ENCODE results near the gene FASLG.
A peak's percentile ranks its signal among the peaks of the same experiment; 100 is the strongest.
"Not testable (repeated sequence)": the region's sequence is repeated elsewhere in the genome, so short reads cannot be mapped to it uniquely, and the experiment has no call there.

Gene FASLG

DNA sequence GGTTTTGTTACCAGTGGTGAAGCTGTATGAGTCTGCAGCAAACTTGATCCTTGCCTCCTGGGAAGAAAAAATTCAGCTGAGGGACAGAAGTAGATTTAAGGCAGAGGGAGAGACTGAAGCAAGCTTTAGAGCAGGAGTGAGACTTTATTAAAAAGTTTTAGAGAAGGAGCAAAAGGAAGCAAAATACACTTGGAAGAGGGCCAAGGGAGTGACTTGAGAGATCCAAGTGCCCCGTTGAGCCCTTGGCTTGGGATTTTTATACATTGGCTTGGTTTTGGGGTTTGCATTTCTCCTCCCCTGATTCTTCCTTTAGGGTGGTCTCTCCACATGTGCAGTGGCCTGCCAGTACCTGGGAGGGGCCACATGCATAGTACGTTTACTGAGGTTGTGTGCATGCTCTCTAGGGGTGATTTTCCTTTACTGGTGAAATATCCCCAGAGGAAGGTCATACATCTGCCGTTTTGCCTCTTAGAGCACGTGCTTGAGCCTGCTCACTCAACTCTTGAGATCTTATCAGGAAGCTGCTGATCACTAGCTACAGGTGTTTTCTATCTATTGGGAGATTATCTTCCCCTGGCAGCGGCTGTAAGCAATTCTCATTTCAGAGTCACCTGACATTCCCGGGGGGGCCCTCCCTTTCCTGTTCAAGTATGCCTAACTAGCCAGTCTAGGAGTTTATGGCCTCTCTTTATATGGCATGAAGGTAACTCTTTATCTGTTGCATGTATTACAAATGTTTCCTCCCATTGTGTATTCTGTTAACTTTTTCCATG is 20.3 kb downstream of the FASLG start:
- Mint-ChIP-seq H3K9me3 (no peaks in the 10 kb centered on the region), H3K4me3 (no peak overlapping the region), H3K4me1 (peaks cover 38% of the 10 kb centered on the region), H3K27me3 (peaks cover 14% of the 10 kb centered on the region), H3K36me3 (no peaks in the 10 kb centered on the region), H3K27ac (no peak overlapping the region)
- CTCF ChIA-PET, result no interaction called here
- DNase-seq, result no peak

DNA sequence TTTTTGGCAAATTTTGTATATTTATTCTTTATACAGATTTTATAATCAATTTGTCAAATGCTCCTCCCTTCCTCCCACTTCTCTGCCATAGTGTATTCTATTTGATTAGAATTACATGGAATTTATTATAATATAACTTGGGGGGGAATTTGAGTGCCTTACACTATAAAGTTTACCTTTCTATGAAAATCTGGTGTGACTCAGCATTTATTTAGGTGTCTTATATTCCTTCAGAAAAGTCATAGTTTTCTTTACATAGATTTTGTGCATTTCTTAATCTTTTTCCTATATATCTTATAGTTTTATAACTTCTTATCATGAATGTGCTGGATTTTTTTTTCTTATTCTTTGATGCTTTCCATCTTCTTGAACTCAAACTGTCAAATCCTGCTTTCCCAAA is 21.3 kb downstream of the FASLG start:
- H3K4me3 Mint-ChIP-seq, result no peak overlapping the region
- H3K36me3 Mint-ChIP-seq, result peaks cover 1% of the 10 kb centered on the region
- no peak overlapping the region for H3K27ac Mint-ChIP-seq
- CTCF ChIA-PET, result no interaction called here
- H3K4me1 Mint-ChIP-seq, result peaks cover 28% of the 10 kb centered on the region
- DNase-seq, result no peak
- peaks cover 14% of the 10 kb centered on the region for H3K27me3 Mint-ChIP-seq
- no peaks in the 10 kb centered on the region for H3K9me3 Mint-ChIP-seq

DNA sequence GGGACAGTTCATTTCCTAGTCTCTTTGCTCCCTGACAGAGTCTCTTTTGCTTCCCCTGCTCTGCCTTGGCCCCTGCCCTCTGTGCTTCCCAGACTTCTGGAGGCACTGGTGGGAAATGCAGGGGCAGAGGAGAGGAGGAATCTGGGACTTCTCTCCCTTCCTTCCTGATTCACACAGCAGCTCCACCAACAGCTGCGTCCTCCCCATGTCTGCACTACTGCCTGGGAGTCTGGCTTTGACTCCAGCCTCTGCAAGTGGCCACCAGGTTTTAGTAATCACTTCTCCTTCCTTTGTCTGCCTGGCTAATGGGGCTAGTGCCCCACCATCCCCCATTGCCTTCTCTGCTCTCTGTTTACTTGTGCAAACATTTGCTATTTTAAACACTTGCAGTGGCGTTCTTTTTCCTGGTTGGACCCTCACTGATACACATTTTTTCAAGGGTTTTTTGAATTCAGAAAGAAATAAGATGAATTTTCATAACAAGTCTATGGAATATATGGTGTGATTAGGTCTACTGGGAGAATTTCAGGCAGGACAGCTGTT is 21.9 kb downstream of the FASLG start:
- peaks cover 14% of the 10 kb centered on the region for H3K27me3 Mint-ChIP-seq
- no peaks in the 10 kb centered on the region for H3K9me3 Mint-ChIP-seq
- no peak overlapping the region for H3K27ac Mint-ChIP-seq
- no peak overlapping the region for H3K4me3 Mint-ChIP-seq
- no peak for DNase-seq
- H3K36me3 Mint-ChIP-seq, result peaks cover 1% of the 10 kb centered on the region
- H3K4me1 Mint-ChIP-seq, result peaks cover 22% of the 10 kb centered on the region
- CTCF ChIA-PET, result no interaction called here

DNA sequence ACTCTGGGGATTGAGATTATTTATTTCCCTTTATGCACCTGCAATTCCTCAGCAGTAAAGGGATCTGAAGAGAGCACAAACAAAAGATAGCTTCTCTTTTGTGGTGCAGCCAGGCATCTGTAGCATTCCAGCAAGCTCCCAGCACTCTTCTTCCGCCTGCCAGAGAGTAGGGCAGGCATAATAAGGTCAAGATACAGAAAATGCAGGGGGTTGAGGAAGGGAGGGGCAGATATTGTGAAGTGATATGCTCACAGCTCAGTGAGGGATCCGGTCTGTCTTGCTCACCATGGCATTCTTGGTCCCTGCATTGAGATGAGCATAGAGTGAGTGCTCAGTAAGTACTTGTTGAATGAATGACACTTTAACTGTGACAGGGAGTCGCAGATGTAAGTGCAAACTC is 23.9 kb downstream of the FASLG start:
- CTCF ChIA-PET, result interaction anchor here (1.3 kb wide), 1 partner anchor 37 kb away, joined by 4 read pairs; no protein-coding TSS in a partner anchor
- no peak for DNase-seq
- no peaks in the 10 kb centered on the region for H3K9me3 Mint-ChIP-seq
- H3K4me3 Mint-ChIP-seq, result no peak overlapping the region
- H3K4me1 Mint-ChIP-seq, result peaks cover 8% of the 10 kb centered on the region
- H3K36me3 Mint-ChIP-seq, result peaks cover 1% of the 10 kb centered on the region
- peaks cover 19% of the 10 kb centered on the region for H3K27me3 Mint-ChIP-seq
- H3K27ac Mint-ChIP-seq, result no peak overlapping the region

DNA sequence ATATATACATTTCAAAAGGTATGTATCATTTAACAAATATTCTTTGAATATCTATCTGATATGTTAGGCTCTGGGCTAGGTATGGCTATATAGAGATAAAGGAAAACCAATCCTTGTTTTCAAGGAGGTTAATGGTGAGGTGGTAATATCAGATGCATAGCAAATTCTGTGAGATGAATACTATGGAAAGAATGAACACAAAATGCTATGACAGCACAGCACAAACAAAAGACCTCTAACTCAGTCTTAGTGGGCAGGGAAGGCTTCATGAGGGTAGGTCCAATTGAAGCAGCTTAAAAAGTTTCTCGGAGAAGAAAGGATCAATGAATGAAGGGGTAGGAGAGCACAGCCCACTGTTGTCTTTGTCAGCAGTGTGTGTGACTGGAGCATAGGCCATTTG is 27.2 kb downstream of the FASLG start:
- Mint-ChIP-seq H3K4me1 (no peaks in the 10 kb centered on the region), H3K27ac (no peak overlapping the region), H3K36me3 (peaks cover 1% of the 10 kb centered on the region), H3K27me3 (peaks cover 10% of the 10 kb centered on the region), H3K9me3 (peaks cover 2% of the 10 kb centered on the region), H3K4me3 (no peak overlapping the region)
- CTCF ChIA-PET, result no interaction called here
- DNase-seq, result no peak

DNA sequence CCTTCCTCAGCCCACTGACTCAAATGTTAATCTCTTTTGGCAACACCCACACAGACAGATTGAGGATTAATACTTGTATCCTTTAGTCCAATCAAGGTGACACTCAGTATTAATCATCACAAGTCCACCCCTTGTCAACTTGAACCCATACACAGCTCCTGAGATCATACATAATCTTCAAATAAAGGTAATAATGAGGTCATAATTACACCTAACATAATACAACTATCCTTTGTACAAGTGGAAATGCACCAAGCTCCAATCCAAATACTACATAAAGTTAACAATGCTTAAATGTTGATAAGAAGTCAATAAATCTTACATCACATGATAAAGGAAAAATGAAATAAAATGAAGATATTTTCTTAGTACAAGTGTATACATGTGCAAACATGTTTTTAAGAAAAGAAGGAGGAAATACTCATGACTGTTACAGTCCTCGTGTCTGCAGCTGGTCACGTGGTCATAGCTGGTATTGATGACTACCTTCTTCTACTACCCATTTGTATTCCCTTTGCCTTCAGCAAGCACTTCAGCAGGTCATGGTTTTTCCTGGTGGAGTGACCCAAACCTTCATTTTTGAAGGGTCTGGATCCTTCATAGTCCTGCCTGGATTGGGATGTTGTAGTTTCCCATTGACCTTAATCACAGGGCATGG is 29.7 kb downstream of the FASLG start:
- H3K4me3 Mint-ChIP-seq, H3K4me1 Mint-ChIP-seq, H3K27ac Mint-ChIP-seq, DNase-seq, H3K27me3 Mint-ChIP-seq, CTCF ChIA-PET, H3K36me3 Mint-ChIP-seq: not testable (repeated sequence)
- peaks cover 11% of the 10 kb centered on the region for H3K9me3 Mint-ChIP-seq

DNA sequence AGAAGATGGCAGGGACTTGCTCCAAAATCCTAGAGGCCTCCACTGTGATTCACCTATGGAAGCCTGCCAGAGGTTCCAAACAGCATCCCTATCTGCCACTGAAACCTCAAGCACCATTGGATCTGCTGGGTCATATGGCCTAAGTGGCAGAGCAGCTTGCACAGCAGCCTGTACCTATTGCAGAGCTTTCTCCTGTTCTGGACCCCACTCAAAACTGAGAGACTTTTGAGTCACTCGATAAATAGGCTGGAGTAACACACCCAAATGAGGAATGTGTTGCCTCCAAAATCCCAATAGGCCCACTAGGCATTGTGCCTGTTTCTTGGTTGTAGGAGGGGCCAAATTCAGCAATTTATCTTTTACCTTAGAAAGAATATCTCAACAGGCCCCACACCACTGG is 32.0 kb downstream of the FASLG start:
- H3K27me3 Mint-ChIP-seq, H3K4me1 Mint-ChIP-seq, DNase-seq, H3K4me3 Mint-ChIP-seq, H3K36me3 Mint-ChIP-seq, H3K27ac Mint-ChIP-seq, CTCF ChIA-PET: not testable (repeated sequence)
- peaks cover 11% of the 10 kb centered on the region for H3K9me3 Mint-ChIP-seq

DNA sequence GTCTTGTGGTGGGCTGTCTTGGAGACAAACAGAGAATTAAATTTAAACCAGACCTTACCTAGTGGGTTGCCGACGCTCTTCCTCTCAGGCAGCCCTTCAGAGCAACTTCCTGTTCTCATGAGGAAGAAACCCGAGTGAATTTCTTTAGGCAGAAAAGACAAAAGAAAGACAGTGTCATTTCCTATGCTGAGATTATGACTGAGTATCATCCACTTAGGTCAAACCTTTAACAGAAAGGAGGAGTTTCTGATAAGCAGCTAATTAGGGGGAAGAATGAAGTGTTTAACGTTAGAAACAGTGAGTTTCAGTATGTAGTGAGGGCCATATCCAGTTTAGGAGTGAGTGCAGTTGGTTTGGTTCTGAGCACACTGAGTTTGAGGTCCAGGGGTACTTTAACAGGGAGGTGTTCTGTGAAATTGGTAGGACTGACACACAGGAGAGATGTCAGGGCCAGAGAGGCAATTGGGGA is 38.7 kb downstream of the FASLG start:
- CTCF ChIA-PET, result no interaction called here
- DNase-seq, result no peak
- Mint-ChIP-seq H3K36me3 (peaks cover 9% of the 10 kb centered on the region), H3K9me3 (peaks cover 6% of the 10 kb centered on the region), H3K4me3 (peak overlapping the region; percentile 39), H3K27ac (peak overlapping the region; percentile 94), H3K27me3 (no peaks in the 10 kb centered on the region), H3K4me1 (peaks cover 5% of the 10 kb centered on the region)

DNA sequence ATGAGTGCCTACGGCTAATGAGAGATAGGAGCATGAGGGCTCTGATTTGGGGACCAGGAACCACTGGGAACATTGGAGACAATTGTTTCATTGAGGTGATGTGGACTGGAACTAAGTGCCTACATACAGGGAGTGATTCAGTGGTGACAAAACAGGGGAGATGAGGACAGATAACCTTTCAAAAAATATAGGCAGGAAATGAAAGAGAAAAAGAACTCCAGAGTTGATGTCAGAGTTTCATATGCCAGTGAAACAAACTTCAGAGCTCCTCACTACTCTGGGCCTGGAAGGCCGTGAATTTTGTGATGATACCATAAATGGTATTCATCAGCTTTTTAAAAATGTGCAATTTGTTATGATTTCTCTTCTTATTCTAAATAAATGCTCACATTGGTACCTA is 39.3 kb downstream of the FASLG start:
- CTCF ChIA-PET, result interaction anchor here (0.9 to 1.3 kb wide), 2 partner anchors 22 to 35 kb away, joined by 3 read pairs; no protein-coding TSS in a partner anchor
- Mint-ChIP-seq H3K27ac (peak overlapping the region; percentile 94), H3K4me1 (peaks cover 5% of the 10 kb centered on the region), H3K36me3 (peaks cover 4% of the 10 kb centered on the region), H3K27me3 (no peaks in the 10 kb centered on the region), H3K4me3 (peak overlapping the region; percentile 39), H3K9me3 (peaks cover under 1% of the 10 kb centered on the region)
- DNase-seq, result no peak

DNA sequence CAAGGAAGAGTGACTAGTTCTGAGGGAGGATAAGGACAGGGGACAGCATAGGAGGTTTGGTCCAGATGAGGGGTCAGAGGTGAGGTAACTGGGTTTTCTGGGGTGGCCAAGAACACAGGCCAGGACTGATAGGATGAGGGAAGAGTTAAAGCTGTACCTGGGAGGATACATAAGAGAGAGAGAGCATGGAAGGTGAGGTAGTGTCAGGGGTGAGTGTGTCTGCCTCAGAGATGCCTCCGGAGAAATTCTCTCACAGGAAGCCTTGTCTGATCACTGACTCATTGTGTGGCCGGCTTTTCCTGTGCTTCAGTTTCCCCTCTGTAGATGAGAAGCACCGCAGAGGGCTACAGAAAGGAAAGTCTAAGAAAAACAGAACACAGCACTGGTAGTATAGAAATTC is 40.2 kb downstream of the FASLG start:
- CTCF ChIA-PET, result interaction anchor here (0.7 to 1.3 kb wide), 3 partner anchors 18 to 38 kb away, joined by 3 read pairs; no protein-coding TSS in a partner anchor

DNA sequence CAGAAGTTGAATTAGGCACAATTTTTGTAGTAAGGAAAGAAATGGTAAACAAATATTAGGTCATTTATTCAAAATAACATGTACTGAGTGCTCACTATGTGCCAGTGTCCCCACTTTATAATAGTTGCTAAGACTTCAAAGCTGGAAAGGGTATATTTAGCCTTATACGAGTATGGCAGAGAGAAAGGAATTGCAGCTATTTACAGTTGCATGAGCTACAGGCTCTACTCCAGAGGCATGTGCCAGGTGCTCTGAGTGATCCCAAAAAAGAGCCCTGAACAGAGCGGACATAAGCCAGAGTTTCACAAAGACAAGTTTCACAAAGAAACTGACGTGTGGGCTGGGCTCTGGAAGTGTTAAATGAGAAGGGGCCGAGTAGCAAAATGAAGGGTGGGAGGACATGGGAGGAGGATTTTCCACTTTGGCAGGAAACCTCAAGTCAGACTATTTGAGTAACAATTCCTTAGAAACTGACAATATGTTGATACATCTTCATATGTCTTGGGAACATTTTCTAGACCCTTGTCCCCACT is 40.9 kb downstream of the FASLG start:
- H3K36me3 Mint-ChIP-seq, result peaks cover 4% of the 10 kb centered on the region
- DNase-seq, result no peak
- CTCF ChIA-PET, result interaction anchor here (0.7 to 1.1 kb wide), 5 partner anchors 9 to 90 kb away, joined by 3 to 4 read pairs (median 3); no protein-coding TSS in a partner anchor
- H3K9me3 Mint-ChIP-seq, result no peaks in the 10 kb centered on the region
- H3K4me3 Mint-ChIP-seq, result no peak overlapping the region
- H3K27me3 Mint-ChIP-seq, result no peaks in the 10 kb centered on the region
- H3K4me1 Mint-ChIP-seq, result peaks cover 5% of the 10 kb centered on the region
- peak overlapping the region; percentile 94 for H3K27ac Mint-ChIP-seq

More for the DNA sequence above, 40.2 kb downstream of the FASLG start:
- H3K27ac Mint-ChIP-seq, result peak overlapping the region; percentile 94
- H3K4me1 Mint-ChIP-seq, result peaks cover 5% of the 10 kb centered on the region
- H3K4me3 Mint-ChIP-seq, result peak overlapping the region; percentile 55
- peaks cover 4% of the 10 kb centered on the region for H3K36me3 Mint-ChIP-seq
- H3K9me3 Mint-ChIP-seq, result no peaks in the 10 kb centered on the region
- H3K27me3 Mint-ChIP-seq, result no peaks in the 10 kb centered on the region
- DNase-seq, result peak; percentile 81

DNA sequence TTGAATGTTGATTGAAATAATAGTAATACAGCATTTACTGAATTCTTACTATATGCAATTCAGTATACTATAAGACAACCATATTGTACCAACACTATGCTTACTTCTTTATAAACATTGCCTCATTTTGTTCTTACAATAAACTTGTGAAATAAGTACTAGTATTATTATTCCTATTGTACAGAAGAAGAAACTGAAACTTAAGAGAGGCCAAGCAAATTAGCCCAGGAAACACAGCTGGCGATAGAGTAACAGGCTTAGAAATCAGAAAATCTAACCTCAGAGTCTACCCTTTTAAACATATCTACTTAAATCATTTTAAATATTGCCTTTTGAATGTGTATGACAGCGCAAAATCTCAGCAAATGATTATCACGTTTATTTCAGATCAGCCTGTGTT is 41.7 kb downstream of the FASLG start:
- no peak overlapping the region for H3K27ac Mint-ChIP-seq
- CTCF ChIA-PET, result interaction anchor here (1.0 to 1.1 kb wide), 3 partner anchors 8 to 90 kb away, joined by 3 to 4 read pairs (median 4); no protein-coding TSS in a partner anchor
- H3K27me3 Mint-ChIP-seq, result no peaks in the 10 kb centered on the region
- peaks cover 5% of the 10 kb centered on the region for H3K4me1 Mint-ChIP-seq
- no peak for DNase-seq
- no peaks in the 10 kb centered on the region for H3K9me3 Mint-ChIP-seq
- H3K4me3 Mint-ChIP-seq, result no peak overlapping the region
- peaks cover 4% of the 10 kb centered on the region for H3K36me3 Mint-ChIP-seq

DNA sequence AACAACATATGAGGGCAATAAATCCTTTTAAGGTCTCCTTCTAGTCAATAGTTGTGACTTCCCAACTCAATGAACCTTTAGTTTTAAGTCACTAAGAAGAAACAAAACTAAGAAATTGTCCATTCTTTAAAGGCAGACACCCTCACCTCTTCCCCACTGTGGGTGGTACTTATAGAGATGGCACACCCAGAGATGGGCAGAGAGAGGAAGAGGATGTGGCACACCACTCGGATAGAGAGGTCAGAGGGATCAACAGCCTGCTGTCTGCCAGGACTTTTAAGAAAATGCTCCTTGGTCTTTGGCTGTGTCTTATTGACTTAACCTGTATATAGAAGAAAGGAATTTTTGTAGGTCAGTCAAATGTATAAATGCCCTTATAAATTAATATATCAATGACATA is 45.1 kb downstream of the FASLG start:
- CTCF ChIA-PET, result no interaction called here
- H3K27ac Mint-ChIP-seq, result no peak overlapping the region
- H3K4me3 Mint-ChIP-seq, result no peak overlapping the region

DNA sequence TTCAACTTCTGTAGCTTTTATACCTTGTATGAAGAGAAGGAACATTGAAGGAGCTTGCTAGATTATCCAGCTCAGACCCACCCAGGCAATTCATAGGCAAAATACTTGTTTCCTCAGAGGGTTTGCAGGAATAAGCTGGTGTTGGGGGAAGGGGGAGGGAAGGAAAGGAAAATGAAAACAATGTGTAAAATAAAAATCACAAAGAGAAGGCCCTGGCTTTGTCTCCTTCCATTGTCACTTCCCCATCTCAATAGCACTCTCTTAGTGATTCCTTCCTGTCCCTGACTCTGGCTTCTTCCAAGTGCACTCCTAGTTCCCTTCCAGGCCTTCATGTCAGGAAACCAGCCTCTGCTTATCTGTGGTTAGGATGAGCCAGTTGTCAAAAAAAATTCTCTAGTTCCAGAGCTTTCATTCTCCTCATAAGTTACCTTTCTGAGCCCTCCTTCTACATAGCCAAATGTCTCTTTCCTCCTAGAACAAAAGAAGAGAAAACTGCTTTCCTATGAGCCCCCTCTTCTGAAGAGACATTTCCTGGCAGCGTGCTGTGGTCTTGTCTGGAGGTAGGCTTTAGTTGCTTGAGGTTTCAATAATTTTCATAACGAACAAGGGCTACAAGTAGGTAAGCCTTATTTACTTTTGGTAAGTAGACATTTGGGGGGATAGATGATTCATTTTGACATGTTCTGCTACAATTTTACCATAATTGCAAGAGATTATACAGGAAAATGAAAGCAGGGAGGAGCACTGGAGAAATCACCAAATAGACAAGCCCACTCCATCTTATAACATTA is 45.7 kb downstream of the FASLG start:
- no peak overlapping the region for H3K4me3 Mint-ChIP-seq
- no peak for DNase-seq
- H3K4me1 Mint-ChIP-seq, result peaks cover 31% of the 10 kb centered on the region
- CTCF ChIA-PET, result interaction anchor here (1.5 kb wide), 1 partner anchor 46 kb away, joined by 4 read pairs; the partner anchor contains the start of gene FASLG
- peaks cover 4% of the 10 kb centered on the region for H3K27me3 Mint-ChIP-seq
- no peaks in the 10 kb centered on the region for H3K9me3 Mint-ChIP-seq
- H3K27ac Mint-ChIP-seq, result no peak overlapping the region
- H3K36me3 Mint-ChIP-seq, result no peaks in the 10 kb centered on the region

More for the DNA sequence above, 45.1 kb downstream of the FASLG start:
- no peaks in the 10 kb centered on the region for H3K36me3 Mint-ChIP-seq
- peaks cover 4% of the 10 kb centered on the region for H3K27me3 Mint-ChIP-seq
- peak; percentile 30 for DNase-seq
- no peaks in the 10 kb centered on the region for H3K9me3 Mint-ChIP-seq
- peaks cover 25% of the 10 kb centered on the region for H3K4me1 Mint-ChIP-seq
